Measurements from ENCODE around the gene KRTAP19-4.

Gene KRTAP19-4

DNA sequence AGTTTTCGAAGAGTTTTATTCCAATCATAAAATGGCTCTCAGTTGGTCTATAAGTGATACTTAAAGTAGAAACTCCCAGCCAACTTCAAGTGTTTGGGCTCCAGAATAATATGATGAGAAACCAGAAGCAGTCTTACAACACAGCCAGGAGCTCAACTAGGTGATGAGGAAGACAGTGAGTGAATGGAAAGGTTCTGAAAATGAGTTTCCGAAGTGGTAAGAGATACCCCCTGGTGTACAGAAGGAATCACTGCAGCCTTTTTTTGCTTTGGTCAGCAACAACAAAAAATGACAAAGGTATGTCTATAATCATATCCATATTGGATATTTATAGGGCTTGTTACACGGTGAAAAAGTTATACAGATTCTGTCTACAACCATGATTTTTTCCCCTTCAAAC lies 33.3 kb downstream of the KRTAP19-4 start:
- DNase-seq (ENCODE audit: low read depth), result no peak
- no peak overlapping the region for H3K4me3 ChIP-seq (ENCODE audit: low read length)
- TF ChIP-seq CTCF (conservative IDR thresholded peaks at IDR 0.05; ENCODE audit: low read depth, low read length), result peak; percentile 38

DNA sequence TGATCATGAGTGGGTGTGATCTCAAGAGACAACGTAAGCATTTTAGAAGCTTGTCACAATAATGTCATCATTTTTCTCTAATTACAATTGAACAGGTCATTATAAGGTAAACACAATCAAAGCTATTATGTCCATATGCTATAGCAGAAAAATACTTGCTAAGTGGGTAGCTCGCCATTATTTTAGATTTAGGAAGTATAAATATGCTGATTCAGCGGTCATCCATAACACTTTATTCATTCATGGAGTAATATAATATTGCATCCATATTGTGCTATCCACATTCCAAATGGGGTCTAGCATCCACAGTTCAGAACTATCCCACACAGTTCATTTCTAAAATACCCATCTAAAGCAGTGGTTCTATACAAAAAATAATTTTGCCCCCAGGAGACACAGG lies 48.5 kb downstream of the KRTAP19-4 start:
- TF ChIP-seq CTCF (conservative IDR thresholded peaks at IDR 0.05; ENCODE audit: low read depth, low read length), result no peak
- DNase-seq (ENCODE audit: low read depth), result no peak
- H3K4me3 ChIP-seq (ENCODE audit: low read length), result no peak overlapping the region

DNA sequence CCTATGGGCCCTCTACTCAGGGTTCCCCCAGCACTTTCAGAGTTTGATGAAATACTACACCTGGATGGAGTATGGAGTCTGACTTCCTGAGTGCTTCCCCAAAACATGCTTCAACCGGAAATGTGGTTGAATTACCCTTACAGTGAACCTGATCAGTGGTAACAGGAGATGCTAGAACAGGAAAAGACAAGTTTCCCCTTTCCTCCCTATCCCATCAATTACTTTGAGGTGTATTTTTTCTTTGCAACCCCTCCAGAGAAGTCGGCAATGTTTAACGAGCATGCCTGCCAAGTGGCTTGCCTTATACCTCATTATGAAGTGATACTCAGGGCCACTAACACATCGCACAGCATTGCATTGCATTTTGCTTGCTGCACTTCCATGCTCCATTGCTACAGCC lies 49.9 kb downstream of the KRTAP19-4 start:
- no peak overlapping the region for H3K4me3 ChIP-seq (ENCODE audit: low read length)
- no peak for TF ChIP-seq CTCF (conservative IDR thresholded peaks at IDR 0.05; ENCODE audit: low read depth, low read length)
- DNase-seq (ENCODE audit: low read depth), result no peak

Measured in retinal pigment epithelial cell (primary cell).